Measurements from ENCODE around the gene ALK. TPM values are rescaled to one million over a fixed set of nuclear protein-coding genes. Genes with fewer than 3 reads are reported as not detected.

The ALK gene
- total and polyA plus RNA-seq, 2 experiments from 2014 or later = 0.35 TPM; not detected in 1

- no peak for TF ChIP-seq CTCF (conservative IDR thresholded peaks at IDR 0.05; ENCODE audit: low read depth in 2 of 2)
- TF ChIP-seq EZH2phosphoT487 (IDR thresholded peaks at IDR 0.05; ENCODE audit: unreplicated experiment) = no peak
- no peak for TF ChIP-seq NANOG (IDR thresholded peaks at IDR 0.05; ENCODE audit: borderline replicate concordance)
- TF ChIP-seq JUNB (IDR thresholded peaks at IDR 0.05; ENCODE audit: unreplicated experiment) = no peak
- TF ChIP-seq ZNF114 (CRISPR knock-in tag; IDR thresholded peaks at IDR 0.05) = no peak
- no peak for TF ChIP-seq EZH2 (IDR thresholded peaks at IDR 0.05; ENCODE audit: low read depth, unreplicated experiment)
Measured at GRCh38 chr2:29305762-29306161, 615.6 kb downstream of the ALK start (continued).

- Mint-ChIP-seq H3K4me1 (peaks cover 16% of the 10 kb centered on the region), H3K36me3 (ENCODE audit: low read depth) (no peaks in the 10 kb centered on the region), H3K9me3 (no peaks in the 10 kb centered on the region), H3K27me3 (ENCODE audit: insufficient read depth, low read depth, poor library complexity) (peaks cover 1% of the 10 kb centered on the region), H3K4me3 (no peak overlapping the region), H3K27ac (no peak overlapping the region; the same call in 1 of the 2 replicates)
- H3K9me2 ChIP-seq (ENCODE audit: insufficient read depth) = 0 out of 2 replicates have a peak, but pooled peaks cover 3% of the 10 kb centered on the region
- peaks cover 10% of the 10 kb centered on the region; the same call in 1 of the 2 replicates for H3K4me1 ChIP-seq (ENCODE audit: insufficient read depth)
- H3K27me3 ChIP-seq (ENCODE audit: insufficient read depth) = no peaks in the 10 kb centered on the region
- DNase-seq (ENCODE audit: low spot score) (no peak), ATAC-seq (no peak)
- no peaks in the 10 kb centered on the region for H3F3A ChIP-seq (replicated peaks; ENCODE audit: low read depth)
- H3K4me3 ChIP-seq = no peak overlapping the region
- no peak overlapping the region for H3K4me2 ChIP-seq
- H3K36me3 ChIP-seq (ENCODE audit: insufficient read depth) = no peaks in the 10 kb centered on the region
- H2AFZ ChIP-seq = no peak overlapping the region
- H3K79me2 ChIP-seq (replicated peaks; ENCODE audit: insufficient read depth) = no peaks in the 10 kb centered on the region
- H3K27ac ChIP-seq (ENCODE audit: low read depth) = no peak overlapping the region
- no peaks in the 10 kb centered on the region for H4K20me1 ChIP-seq (replicated peaks; ENCODE audit: insufficient read depth)
- TF ChIP-seq JUNB (IDR thresholded peaks at IDR 0.05; ENCODE audit: unreplicated experiment) (no peak), REST (IDR thresholded peaks at IDR 0.05; ENCODE audit: unreplicated experiment) (no peak), POLR2AphosphoS5 (IDR thresholded peaks at IDR 0.05; ENCODE audit: low read depth) (no peak), EZH2 (IDR thresholded peaks at IDR 0.05; ENCODE audit: low read depth, unreplicated experiment) (no peak), CREB1 (CRISPR knock-in tag; IDR thresholded peaks at IDR 0.05; ENCODE audit: low read depth) (no peak), ETS1 (IDR thresholded peaks at IDR 0.05) (no peak), ZNF462 (CRISPR knock-in tag; IDR thresholded peaks at IDR 0.05) (no peak), NANOG (IDR thresholded peaks at IDR 0.05; ENCODE audit: borderline replicate concordance) (no peak)
Measured at GRCh38 chr2:29304399-29305060, 616.9 kb downstream of the ALK start.
